Measurements from ENCODE around the gene MBTPS1.

MBTPS1 gene

DNA sequence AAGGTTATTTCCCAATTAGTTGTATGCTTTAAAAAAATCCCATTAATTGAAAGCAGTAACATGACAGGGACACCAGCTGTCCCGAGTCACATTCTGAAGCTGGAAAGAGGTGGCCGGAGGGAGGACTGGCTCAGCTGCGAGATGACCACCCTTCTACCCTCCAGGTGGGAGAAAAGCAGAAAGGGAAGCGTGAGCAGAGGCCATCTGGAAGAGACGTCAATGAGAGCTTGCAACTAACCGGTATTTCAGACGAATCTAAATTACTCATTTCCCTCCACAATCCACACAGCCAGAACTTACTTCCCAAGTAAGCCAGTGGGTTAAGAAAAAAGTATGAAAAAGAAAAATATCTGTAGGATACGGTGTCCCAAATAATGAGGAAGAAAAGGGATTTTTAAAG lies 45.6 kb downstream of the MBTPS1 start:
- DNase-seq, result no peak

- DNase-seq, result no peak
Measured at GRCh38 chr16:84069540-84069939, 47.2 kb downstream of the MBTPS1 start.

DNA sequence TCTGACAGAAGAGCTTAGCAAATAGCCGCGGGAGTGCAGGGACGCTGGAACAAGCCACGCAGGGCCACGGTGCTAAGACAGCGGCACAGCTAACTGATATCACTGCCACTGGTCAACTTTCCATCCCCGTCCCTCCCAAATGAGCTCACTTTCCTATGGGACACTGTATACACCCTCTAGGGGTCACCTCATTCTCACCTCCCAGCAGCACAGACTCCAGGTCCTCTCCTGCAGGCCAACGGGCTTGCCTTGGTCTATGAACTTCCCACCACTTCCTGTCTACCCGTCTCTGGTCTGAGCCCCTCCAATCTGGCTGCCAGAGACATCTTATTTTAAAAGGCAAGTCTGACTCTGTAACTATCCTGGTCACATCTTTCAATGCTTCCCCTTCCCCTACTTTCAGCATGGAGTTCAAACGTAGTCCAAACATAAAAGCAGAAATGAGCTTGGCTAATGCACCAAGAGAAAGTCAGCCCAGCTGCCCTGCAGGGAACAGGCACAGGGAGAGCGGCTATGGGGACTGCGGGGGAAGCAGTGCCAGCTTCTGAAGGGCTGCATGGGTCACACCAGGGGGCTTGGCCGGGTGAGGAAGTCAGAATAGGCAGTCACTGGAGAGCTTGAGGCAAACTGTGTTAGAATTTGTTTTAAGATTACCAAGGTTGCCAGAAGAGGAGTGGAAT lies 47.8 kb downstream of the MBTPS1 start:
- DNase-seq, result no peak

DNA sequence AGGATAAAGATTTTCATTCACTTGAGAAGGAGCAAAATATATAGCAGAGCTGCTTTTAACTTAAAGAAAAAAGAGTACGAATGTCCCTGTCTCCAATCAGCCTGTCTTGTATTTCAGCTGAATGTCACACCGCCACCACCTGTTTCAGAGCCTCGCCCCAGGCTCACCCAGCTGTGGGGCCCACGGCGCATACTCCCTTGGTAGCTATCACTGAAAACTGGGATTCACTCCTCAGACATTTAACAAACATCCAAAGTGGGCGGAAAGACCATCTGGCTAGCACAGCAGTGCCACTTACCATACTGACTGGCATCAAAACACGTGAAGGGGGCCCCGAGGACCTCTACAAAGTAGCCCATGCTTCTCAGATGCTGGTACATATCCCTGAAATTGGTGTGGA lies 48.7 kb downstream of the MBTPS1 start:
- DNase-seq, result peak; percentile 46

DNA sequence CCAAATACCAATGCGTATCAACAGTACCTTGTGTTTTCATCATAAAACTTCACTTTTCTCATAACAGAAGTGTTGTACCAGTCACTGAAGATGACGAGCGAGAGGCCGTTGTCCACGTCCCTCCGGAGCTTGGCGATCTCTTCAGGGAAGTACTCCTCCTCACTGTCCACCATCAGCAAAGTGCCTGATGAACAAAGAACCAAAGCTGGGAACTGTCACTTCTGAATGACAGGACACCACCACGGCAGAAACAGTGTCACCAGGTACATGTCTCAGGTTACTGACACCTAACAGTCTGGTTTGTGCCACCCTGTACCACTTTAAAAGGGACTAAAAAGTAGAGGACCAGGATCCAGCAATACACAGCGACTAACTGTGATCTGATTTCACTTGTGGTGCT lies 49.1 kb downstream of the MBTPS1 start:
- no peak for DNase-seq

- peak; percentile 55 for DNase-seq
Measured at GRCh38 chr16:84065536-84066132, 51.1 kb downstream of the MBTPS1 start.

DNA sequence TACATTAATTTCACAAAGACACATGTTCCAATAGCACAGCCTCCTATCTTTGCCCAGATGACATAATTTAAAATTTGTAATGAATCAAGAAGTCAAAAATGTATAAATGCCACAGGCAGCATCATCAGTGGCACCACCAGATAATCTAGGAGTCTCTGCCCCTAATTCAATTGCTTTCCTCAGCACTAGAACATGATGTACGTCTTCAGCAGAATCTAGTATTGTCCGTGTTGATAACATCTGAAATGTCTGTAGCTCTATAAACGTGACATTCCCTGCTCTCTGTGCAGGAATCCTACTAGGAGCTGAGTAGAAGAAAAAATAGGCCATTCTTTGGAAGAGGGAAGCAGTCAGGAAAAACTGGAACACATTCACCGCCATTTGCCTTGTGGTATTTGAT lies 52.8 kb downstream of the MBTPS1 start:
- no peak for DNase-seq

GRCh38 chr16:84062734-84063640 lies 53.8 kb downstream of the MBTPS1 start:
- peak; percentile 87 for DNase-seq

GRCh38 chr16:84061236-84061819 lies 55.4 kb downstream of the MBTPS1 start:
- no peak for DNase-seq

DNA sequence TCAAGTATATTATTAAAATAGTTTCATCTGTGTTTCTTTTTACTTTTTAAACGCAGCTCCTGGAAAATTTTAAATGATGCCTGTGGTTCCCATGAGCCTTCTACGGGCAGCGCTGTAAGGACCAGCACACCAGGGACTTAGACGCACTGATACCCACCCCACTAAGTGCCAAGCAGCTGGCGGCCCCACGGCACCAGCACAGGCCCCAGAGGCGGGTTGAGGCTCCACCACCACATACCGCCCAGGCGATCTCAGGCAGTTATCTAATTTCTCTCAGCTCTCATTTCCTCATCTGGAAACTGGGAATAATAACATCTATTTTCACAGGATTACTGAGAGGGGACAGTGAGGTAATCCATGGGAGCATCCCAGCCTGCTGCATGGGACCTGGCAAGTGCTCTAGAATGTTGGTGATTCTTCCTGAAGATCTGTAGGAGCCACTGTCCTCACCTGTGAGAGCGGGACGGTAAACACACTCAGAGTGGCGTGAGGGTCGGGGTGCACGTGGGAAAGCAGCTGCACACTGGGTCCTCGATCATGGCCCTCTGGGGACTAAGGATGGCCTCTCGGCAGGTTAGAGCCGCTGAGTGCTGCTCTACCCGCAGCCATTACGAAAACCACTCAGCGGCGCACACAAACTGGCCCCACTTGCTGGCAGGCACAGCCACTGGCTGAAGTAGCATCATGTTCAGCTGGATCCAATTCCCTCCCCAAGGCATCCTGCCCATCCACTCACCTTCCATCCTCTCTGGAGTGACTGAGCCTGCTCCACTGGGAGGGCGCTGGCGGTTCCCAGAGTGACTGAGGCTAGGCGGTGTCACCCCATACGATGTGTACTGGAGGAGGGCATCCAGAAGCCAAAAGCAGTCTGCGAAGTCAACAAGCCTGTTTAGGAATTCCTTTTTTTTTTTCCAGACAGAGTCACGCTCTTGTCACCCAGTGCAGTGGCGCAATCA lies 56.5 kb downstream of the MBTPS1 start:
- DNase-seq, result no peak

DNA sequence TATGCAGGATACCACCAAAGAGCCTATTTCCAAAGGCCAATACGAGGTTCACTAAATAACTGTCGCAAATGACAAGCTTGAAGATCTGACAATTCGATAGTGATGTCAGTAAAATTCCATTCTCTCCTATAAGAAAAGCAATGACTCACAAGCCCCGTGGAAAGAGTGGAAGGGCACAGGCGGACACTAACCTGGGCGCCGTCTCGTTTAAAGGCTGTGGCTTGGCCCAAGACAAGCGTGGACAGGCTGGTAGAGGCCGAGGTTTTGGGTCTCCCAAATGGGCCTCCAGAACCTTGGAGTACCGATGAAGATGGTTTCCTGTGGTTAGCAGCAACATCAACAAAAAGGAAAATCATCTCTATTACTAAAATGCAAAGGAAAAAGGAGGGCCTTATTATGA lies 57.6 kb downstream of the MBTPS1 start:
- no peak for DNase-seq

DNA sequence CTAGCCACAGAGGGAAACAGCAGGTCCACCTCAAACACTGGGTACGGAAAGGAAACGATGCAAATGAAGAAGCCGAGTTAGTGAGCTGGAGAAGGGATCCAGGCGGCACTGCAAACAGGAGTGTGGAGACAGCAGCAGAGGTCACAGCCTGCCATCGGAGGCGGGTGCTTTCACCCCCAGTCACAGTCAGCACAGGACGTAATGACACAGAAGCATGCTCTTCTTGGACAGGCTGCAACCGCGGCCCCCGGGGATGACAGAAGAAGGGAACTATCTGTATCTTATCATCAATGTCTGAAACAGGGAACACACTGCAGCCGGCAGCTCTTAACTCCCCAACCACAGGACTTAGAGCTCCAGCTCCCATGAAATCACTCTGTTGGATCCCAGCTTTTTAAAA lies 58.1 kb downstream of the MBTPS1 start:
- DNase-seq, result no peak

DNA sequence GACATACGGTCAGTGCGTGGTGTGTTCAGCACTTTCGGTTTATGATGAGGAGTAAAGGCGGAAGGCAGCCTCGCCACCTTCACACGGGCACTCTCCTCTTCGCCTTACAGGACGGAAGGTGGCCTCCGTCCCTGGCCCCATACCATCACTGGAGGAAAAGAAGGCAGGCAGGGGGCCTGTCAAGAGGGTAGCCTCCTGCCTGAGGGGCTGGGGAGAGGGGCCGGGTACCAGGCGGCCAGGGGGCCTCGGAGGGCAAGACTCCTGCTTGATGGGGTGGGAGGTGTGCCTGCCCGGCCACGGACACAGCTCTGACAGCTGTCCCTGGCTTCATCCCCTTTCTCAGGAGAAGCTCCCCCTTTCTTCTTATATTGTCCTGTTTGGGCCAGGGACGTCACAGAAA lies 58.5 kb downstream of the MBTPS1 start:
- DNase-seq, result no peak

GRCh38 chr16:84056933-84057332 lies 59.8 kb downstream of the MBTPS1 start:
- DNase-seq, result no peak

- no peak for DNase-seq
Measured at GRCh38 chr16:84055801-84056634, 60.7 kb downstream of the MBTPS1 start.

DNA sequence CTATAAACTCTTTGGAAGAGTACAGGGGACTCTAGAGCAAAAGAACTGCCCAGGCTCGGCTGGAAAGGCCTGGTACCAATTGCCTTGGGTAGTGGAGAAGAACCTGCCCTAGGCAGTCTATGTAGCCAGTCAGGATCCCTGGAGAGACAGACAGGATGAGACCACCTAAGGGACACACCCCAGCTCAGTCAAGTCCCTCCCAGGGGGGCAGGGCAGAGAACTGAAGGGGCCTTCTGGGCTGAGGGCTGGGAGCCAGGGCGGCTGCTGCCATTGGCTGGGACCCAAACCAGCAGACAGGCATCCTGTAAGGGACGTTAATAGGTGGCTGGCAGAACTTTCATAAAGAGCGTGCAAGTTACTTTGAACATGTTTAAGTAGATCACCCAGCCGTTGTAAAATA lies 61.4 kb downstream of the MBTPS1 start:
- DNase-seq, result peak; percentile 42

DNA sequence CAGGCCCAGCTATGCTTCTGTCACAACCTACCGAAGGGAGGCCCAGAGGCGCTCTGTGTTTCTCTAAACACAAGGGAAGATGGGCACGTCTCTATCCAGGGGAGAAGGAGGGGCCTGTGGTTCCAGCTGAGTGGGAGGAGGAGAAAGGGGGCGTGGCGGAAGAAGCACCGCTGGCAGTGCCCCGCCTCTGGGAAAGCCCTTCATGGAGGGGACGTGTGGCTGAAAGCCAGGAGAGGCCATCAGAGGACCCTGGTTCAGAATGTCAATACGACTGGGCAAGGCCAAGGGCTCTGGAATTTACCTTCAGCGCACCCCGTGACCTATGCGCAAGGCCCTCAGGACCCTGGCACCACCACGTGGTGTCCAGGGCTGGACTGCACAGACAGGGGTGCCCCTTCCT lies 61.8 kb downstream of the MBTPS1 start:
- no peak for DNase-seq

GRCh38 chr16:84054271-84054670 lies 62.5 kb downstream of the MBTPS1 start:
- DNase-seq, result no peak

DNA sequence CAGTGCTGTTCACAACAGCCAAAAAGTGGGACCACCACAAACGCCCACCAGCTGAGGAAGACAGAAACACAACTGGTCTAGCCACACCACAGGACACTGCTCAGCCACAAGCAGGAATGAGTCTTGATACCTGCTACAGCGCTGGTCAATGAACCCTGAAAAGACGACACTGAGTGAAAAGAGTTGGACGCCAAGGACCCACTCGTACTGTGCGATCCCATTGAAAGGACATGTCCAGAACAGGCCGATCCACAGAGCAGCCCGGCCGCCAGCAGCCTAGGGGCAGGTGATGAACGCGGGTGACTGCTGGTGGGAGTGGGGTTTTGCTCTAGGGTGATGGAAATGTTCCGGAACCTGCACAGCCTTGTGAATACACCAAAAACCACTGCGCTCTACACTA lies 63.5 kb downstream of the MBTPS1 start:
- DNase-seq, result no peak

DNA sequence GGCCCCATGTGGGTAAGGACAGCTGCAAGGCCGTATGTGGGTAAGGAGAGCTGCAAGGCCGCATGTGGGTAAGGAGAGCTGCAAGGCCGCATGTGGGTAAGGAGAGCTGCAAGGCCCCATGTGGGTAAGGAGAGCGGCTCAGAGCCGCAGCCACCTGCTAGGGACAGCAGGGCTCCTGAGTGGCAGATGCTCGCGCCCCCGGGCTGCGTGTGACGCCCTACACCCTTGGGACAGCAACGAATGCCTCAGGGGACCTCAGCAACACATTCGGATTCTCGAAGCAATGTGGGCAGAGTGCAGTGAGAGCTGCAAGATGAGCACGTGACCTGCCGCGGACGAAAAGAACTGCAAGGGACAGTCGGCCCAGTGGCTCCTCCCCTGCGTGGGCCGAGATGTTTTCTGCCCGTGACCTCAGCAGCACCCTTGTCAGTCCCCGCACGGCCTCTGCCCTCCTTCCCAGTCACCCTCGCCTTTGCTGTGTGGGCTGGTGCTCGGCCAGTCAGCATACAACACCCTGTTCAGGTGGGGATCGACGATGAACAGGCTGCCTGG lies 64.6 kb downstream of the MBTPS1 start:
- peak; percentile 83 for DNase-seq

GRCh38 chr16:84050316-84050715 lies 66.4 kb downstream of the MBTPS1 start:
- DNase-seq, result no peak

All from NCI-H2171 (cell line).